HCT116 (cell line): ENCODE results near the gene GRIK4.

ENCODE experiments used
- ATF3 ChIP-seq: IDR thresholded peaks from 2 replicates; pipeline ENCODE4 v1.6.1; 2012
- EZH2 ChIP-seq: fragments of 200-600 bp; sonication (generic); IDR thresholded peaks from 2 replicates; pipeline ENCODE4 v1.6.1; 2017; ENCODE audit warnings: antibody characterized with exemption, mixed run types
- JUND ChIP-seq: IDR thresholded peaks from 2 replicates; pipeline ENCODE4 v1.6.1; 2012
- POLR2A ChIP-seq: IDR thresholded peaks from 2 replicates; pipeline ENCODE4 v1.7.0; 2011; ENCODE audit warnings: borderline replicate concordance; ENCODE audit not compliant: insufficient read depth, insufficient read length; ENCODE audit errors: extremely low read depth
- POLR2AphosphoS5 ChIP-seq: IDR thresholded peaks from 2 replicates; pipeline ENCODE4 v1.6.1; 2011; ENCODE audit warnings: mild to moderate bottlenecking, low read depth, low read length, moderate library complexity
- RAD21 ChIP-seq: IDR thresholded peaks from 2 replicates; pipeline ENCODE4 v1.6.1; 2012; ENCODE audit warnings: low read depth, mild to moderate bottlenecking
- REST ChIP-seq: IDR thresholded peaks from 2 replicates; pipeline ENCODE4 v1.6.1; 2012; ENCODE audit warnings: low read depth
- SIN3A ChIP-seq: IDR thresholded peaks from 2 replicates; pipeline ENCODE4 v1.6.1; 2012; ENCODE audit warnings: low read depth
- SP1 ChIP-seq: IDR thresholded peaks from 2 replicates; pipeline ENCODE4 v1.6.1; 2012; ENCODE audit warnings: low read depth
- YY1 ChIP-seq: IDR thresholded peaks from 2 replicates; pipeline ENCODE4 v1.6.1; 2011; ENCODE audit warnings: low read length, low read depth, moderate library complexity, mild to moderate bottlenecking; ENCODE audit not compliant: insufficient replicate concordance; ENCODE audit errors: extremely low read depth
- ZNF274 ChIP-seq: fragments of 200-500 bp; sonication (Bioruptor generic); IDR thresholded peaks from 2 replicates; pipeline ENCODE4 v1.6.1; 2014; ENCODE audit warnings: mild to moderate bottlenecking, low read depth, low read length, inconsistent platforms
- TF ChIP-seq, protein P1 (sequence below), 3 experiments: fragments of 200-600 bp in 1 of 3; sonication (generic) in 1 of 3; IDR thresholded peaks in 2 of 3; conservative IDR thresholded peaks in 1 of 3; 2 replicates each; pipeline ENCODE4 v1.5.1; 2012 to 2017; ENCODE audit warnings: low read depth in 2 of 3, low read length in 2 of 3, antibody characterized with exemption in 1 of 3, borderline replicate concordance in 1 of 3, control low read depth in 1 of 3, mild to moderate bottlenecking in 1 of 3, mixed read lengths in 1 of 3, mixed run types in 1 of 3, moderate library complexity in 1 of 3; ENCODE audit not compliant: insufficient read depth in 1 of 3
- TF ChIP-seq, protein P2 (sequence below): IDR thresholded peaks from 2 replicates; pipeline ENCODE4 v1.6.1; 2012

GRCh38 chr11:121032546-121032945 is 521.0 kb downstream of the GRIK4 start:
- TF ChIP-seq, protein P1, sequence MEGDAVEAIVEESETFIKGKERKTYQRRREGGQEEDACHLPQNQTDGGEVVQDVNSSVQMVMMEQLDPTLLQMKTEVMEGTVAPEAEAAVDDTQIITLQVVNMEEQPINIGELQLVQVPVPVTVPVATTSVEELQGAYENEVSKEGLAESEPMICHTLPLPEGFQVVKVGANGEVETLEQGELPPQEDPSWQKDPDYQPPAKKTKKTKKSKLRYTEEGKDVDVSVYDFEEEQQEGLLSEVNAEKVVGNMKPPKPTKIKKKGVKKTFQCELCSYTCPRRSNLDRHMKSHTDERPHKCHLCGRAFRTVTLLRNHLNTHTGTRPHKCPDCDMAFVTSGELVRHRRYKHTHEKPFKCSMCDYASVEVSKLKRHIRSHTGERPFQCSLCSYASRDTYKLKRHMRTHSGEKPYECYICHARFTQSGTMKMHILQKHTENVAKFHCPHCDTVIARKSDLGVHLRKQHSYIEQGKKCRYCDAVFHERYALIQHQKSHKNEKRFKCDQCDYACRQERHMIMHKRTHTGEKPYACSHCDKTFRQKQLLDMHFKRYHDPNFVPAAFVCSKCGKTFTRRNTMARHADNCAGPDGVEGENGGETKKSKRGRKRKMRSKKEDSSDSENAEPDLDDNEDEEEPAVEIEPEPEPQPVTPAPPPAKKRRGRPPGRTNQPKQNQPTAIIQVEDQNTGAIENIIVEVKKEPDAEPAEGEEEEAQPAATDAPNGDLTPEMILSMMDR (IDR thresholded peaks at IDR 0.05 in 2 of 3, conservative IDR thresholded peaks at IDR 0.05 in 1 of 3; ENCODE audit: borderline replicate concordance in 1 of 3, insufficient read depth in 1 of 3, low read depth in 2 of 3, low read length in 2 of 3), result peak; percentile 9 to 23 (median 21); a peak in 2 of 6 replicates
- TF ChIP-seq ZNF274, result no peak
- no peak for TF ChIP-seq POLR2A
- TF ChIP-seq, protein P2, sequence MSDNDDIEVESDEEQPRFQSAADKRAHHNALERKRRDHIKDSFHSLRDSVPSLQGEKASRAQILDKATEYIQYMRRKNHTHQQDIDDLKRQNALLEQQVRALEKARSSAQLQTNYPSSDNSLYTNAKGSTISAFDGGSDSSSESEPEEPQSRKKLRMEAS, result no peak
- TF ChIP-seq YY1, result no peak
- no peak for TF ChIP-seq SIN3A
- TF ChIP-seq ATF3, result no peak
- TF ChIP-seq REST, result no peak
- TF ChIP-seq RAD21, result peak; percentile 44
- TF ChIP-seq POLR2AphosphoS5, result no peak
- TF ChIP-seq EZH2, result no peak
- no peak for TF ChIP-seq JUND
- no peak for TF ChIP-seq SP1
